ENCODE results near the gene PRLR.

- no peak for TF ChIP-seq CTCF (IDR thresholded peaks at IDR 0.05)
- TF ChIP-seq POLR2A (IDR thresholded peaks at IDR 0.05), result no peak
Measured at GRCh38 chr5:35242702-35243258, 12.5 kb upstream of the PRLR start.

Measured in Peyer's patch (tissue), 4 donors.